BJ (cell line): Measurements from ENCODE around the gene TEC. TPM values are rescaled to one million over a fixed set of nuclear protein-coding genes. Genes with fewer than 3 reads are reported as not detected.

ENCODE experiments used
- CTCF ChIA-PET: fragments of 350-600 bp; formaldehyde crosslinking; extraction: SDS; loops from one replicate; lab custom pipeline; 2021; ENCODE audit warnings: antibody characterized with exemption, inconsistent platforms; lab: Yijun Ruan, JAX
- POLR2A ChIA-PET: fragments of 300-600 bp; sonication (Branson Sonifier 250); formaldehyde crosslinking; extraction: SDS; loops from one replicate; lab custom pipeline; 2021; ENCODE audit warnings: antibody characterized with exemption; lab: Charles Lee
- DNase-seq: peaks from one replicate; pipeline ENCODE4 v3.0.0-alpha.2; 2011; ENCODE audit warnings: low read depth
- H3K27me3 ChIP-seq: 2 replicates; pipeline ENCODE4 v1.6.0; 2011; ENCODE audit warnings: low read length; ENCODE audit not compliant: control insufficient read depth, insufficient read depth
- H3K36me3 ChIP-seq: 2 replicates; pipeline ENCODE4 v1.5.1; 2011; ENCODE audit warnings: low read length; ENCODE audit not compliant: control insufficient read depth, insufficient read depth
- H3K4me3 ChIP-seq: 2 replicates; pipeline ENCODE4 v1.5.1; 2011; ENCODE audit warnings: low read depth, mild to moderate bottlenecking, control low read depth, low read length
- CTCF ChIP-seq: IDR thresholded peaks from 2 replicates; pipeline ENCODE4 v1.5.1; 2011; ENCODE audit warnings: low read depth, mild to moderate bottlenecking, control low read depth, inconsistent platforms, low read length, moderate library complexity; ENCODE audit not compliant: insufficient read depth
- polyA plus RNA-seq: library from polyadenylated mRNA; depleted of rRNA; stranded (reverse); fragments of >200 nt; gene quantifications from 2 replicates; pipeline ENCODE4 v1.2.3, GENCODE V29; 2011

TEC gene
- polyA plus RNA-seq, 1 experiment = 0.20 TPM

DNA sequence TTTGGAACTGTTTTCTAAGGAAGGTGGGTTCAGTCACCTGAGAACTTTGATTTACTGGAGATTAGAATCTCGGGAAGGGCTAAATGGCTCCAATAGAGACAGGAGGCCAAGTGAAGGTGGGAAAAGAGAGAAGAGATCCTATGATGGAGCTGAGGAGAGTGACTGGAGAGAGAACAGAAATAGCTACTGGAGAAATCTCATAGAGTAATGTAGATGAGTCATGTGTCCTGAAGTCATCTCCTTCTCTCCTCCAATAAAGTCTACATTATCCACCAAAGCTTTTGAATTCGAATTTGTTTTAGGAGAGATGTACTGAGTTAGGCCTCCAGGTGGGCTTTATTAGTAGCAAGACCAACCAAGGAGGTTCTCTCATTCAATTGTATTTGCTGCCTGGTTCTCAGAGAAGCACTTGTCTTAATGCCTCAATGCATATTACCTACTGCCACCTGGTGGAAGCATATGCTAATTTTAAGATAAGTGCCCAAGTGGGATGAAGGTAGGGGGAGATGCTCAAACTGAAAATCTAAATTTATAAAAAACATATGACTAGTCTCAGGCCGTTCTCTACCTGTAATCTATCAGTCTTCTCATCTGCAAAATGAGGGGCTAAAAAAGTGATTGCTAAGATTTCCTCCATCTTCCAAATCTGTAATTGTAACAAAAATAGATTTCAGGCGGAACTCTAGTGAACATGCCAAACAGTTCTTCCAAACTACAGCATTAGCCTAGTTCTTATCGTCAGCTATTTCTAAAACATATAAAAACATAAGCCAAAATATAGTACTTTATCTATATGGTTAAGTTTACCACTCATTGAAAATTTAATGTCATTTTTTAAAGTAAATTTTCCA is 160.0 kb downstream of the TEC start:
- H3K27me3 ChIP-seq = no peaks in the 10 kb centered on the region

GRCh38 chr4:48108309-48109073 is 161.1 kb downstream of the TEC start:
- no peak for DNase-seq
- Histone ChIP-seq H3K27me3 (no peaks in the 10 kb centered on the region), H3K4me3 (no peak overlapping the region), H3K36me3 (no peaks in the 10 kb centered on the region)
- CTCF ChIA-PET = interaction anchor here (0.7 to 1.6 kb wide), 10 partner anchors 9 to 104 kb away, joined by 3 to 9 read pairs (median 4); no protein-coding TSS in a partner anchor
- POLR2A ChIA-PET = no interaction called here
- no peak for TF ChIP-seq CTCF

More for the DNA sequence above, 160.0 kb downstream of the TEC start:
- TF ChIP-seq CTCF = peak; percentile 56
- POLR2A ChIA-PET = no interaction called here
- DNase-seq = no peak
- no peaks in the 10 kb centered on the region for H3K36me3 ChIP-seq
- no peak overlapping the region for H3K4me3 ChIP-seq
- CTCF ChIA-PET = interaction anchor here (0.6 to 1.6 kb wide), 15 partner anchors 8 to 216 kb away, joined by 3 to 9 read pairs (median 3); no protein-coding TSS in a partner anchor

DNA sequence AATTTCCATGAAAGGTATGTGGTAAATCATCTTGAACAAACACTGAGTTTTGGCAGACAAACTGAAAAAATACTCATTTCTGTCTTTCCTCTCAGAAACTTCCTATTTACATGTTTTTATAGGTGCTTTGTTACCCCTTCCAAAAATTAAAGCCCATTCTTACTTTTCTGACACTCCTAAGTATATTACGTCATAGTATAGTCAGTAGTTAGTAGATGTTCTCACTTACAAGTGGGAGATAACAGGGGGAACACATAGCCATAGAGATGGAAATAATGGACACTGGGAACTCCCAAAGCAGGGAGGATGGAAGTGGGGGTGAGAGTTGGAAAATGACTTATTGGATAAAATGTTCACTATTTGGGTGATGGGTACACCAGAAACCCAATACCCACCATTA is 164.4 kb downstream of the TEC start:
- CTCF ChIA-PET = no interaction called here
- no peak for DNase-seq
- H3K4me3 ChIP-seq = no peak overlapping the region
- POLR2A ChIA-PET = no interaction called here
- no peak for TF ChIP-seq CTCF
- H3K36me3 ChIP-seq = no peaks in the 10 kb centered on the region
- H3K27me3 ChIP-seq = no peaks in the 10 kb centered on the region

- POLR2A ChIA-PET = no interaction called here
- no peak for DNase-seq
- no peak for TF ChIP-seq CTCF
- Histone ChIP-seq H3K36me3 (no peaks in the 10 kb centered on the region), H3K4me3 (no peak overlapping the region), H3K27me3 (no peaks in the 10 kb centered on the region)
- CTCF ChIA-PET = interaction anchor here (0.9 kb wide), 1 partner anchor 13 kb away, joined by 3 read pairs; no protein-coding TSS in a partner anchor
Observed at GRCh38 chr4:48103483-48104139, 166.0 kb downstream of the TEC start.
